Activated CD4-positive, alpha-beta T cell treated with anti-CD3 and anti-CD28 coated beads for 48 hours (primary cell): ENCODE data around the gene ALG2.

Experiments used
- DNase-seq: peaks from one replicate; pipeline ENCODE4 v3.0.0-alpha.2; 2020

ALG2 gene

DNA sequence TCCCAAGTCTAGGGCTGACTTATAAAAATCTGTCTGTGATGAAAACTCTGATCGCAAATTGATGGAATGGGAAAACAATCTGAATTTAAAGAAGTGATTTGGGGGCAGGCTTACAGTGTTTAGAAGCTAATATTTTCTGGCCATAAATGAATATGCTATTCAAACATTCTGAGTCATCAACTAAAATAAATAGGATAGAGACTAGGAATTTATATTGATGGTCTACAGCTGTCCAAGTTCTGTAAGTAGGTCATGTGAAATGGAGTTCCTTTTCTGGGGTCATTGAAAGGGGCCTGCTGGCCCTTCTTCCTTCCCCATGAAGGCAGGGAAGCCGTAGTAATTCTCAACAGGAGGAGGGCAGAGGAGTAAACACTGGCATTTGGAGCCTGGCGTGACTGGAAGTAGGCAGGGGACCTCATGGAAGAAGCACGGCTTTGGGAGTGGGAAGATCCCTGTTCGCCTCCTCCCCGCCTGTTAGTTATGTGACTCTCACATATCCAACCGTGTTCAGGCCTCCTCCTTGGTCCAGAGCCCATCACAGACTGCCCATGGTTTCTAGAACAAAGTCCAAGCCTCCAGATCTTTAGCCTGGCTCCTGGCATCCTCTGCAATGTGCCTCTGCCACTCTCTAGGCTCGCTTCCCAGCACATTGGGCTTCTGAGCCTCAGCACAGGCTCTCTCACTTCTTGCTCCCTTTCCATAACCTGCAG is 31.7 kb downstream of the ALG2 start:
- no peak for DNase-seq

DNA sequence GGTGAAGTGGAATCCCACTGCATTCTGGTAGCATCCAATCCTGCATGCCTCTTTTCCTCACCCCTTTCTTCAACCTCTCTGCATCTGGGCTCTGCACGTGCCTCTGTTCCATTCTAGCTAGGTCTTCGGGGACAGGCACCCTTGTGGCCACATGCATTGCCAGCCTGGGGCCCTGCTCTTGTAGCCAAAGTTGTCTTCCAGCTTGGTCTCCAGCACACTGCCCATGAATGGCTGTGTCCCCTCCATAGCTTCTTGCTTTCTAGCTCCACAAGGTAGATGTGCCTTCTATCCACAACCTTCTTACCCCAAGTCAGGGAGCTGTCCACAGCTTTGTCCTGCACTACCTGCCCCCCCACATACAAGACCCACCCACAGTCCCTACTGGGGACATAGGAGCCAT is 32.6 kb downstream of the ALG2 start:
- DNase-seq = no peak

DNA sequence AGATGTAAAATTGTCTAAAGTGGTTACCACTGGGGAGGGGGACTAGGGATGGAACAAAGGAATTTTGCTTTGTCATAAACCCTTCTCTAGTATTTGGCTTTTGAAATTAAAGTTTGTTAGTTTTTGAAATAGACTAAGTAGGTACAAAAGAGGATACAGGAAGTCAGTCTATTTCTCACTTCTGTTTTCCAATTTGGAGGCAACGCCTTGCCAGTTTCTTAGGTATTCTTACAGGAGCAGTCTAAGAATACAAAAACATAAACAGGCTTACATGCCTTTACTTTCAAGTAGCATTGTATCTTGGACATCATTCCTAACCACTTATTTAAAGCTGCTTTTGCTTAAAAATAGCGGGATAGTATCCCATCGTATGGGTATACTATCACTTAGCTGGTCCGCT is 34.4 kb downstream of the ALG2 start:
- DNase-seq = no peak

DNA sequence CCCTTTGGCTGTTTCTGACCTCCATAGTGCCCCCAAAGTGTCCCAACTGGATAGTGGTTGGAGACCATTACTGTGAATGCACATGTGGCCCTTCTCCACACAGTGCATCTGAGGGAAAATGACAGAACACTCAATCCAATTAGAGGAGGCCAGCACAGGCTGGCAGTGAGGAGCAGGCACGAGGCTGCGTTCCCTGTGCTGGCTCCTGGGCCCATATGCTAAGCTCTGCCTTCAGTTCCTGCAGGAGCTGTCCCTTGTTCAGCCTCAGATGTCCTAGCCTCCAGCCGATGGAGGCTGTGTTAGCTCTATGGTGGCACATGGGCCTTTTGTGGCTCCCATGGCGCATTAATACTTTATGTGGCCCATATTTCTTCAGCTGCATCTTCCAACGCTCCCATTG is 35.8 kb downstream of the ALG2 start:
- no peak for DNase-seq

DNA sequence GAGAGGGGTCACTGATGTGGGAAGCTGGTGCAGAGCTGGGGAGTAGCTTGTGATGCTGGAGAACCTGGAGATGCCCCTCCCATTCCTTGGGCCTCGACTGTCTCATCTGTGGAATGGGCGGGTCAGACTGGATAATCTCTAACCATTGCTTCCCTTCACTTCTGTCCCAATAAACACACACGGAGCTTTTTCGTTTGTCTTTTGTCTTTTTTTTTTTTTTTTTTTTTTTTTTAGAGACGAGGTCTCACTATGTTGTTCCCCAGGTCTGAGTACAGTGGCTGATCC is 36.5 kb downstream of the ALG2 start:
- no peak for DNase-seq

DNA sequence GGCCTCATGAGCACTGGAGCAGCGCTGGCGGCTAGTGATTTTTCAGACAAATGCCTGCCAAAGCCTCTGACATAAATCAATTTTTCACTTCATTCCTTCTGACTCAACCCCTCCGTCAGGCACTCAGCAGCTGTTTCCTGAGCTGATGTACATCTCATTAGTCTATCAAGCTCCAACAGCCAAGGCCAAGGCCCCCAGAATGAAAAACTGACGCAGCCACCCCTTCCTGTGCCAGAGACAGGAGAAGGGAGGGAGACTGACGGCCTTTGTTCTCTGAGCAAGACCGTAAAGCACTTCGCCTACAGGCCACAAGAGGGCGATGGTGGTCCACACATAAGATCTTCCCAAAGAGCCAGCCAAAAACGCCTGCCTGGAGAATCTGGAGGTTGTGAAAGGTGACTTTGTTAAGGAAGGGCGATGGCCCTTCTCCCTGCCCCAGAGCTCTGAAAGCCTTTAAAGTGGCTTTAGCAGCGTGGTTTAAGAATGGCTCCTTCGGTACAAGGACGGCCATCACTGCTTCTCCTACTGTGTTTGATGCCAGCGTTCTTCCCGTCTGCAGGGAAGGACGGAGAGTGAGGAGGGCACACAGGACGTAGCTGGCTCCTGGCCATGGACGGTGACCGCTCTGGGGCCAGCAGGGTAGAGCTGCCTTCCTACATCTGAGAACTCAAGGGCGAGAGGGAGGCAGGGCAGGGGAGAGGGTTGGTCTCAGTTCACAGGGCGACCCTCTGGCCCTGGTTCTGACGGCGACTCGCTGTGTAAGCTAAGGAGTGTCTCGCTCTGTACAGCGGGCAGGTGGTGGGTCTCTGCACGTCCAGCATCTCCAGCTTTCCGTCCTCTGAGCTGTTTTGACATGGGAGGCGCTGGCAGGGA is 37.0 kb downstream of the ALG2 start:
- peak; percentile 82 for DNase-seq

DNA sequence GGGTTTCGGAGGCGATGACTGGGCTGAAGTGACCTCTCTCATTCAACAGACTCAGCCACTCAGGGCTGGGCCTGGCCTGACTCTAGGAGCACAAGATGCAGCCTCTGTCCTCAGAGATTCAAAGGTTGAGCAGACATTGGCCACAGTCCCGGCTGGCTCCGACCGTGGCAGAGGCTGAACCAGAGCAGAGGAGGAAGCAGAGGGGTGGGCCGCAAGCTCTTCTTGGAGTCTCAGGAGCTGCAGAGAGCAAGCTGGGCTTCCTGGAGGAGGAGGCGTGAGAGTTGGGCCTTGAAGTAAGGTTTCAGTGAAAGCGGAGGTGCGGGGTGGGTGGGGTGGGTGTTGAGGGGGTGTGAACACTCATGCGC is 37.6 kb downstream of the ALG2 start:
- DNase-seq = no peak

DNA sequence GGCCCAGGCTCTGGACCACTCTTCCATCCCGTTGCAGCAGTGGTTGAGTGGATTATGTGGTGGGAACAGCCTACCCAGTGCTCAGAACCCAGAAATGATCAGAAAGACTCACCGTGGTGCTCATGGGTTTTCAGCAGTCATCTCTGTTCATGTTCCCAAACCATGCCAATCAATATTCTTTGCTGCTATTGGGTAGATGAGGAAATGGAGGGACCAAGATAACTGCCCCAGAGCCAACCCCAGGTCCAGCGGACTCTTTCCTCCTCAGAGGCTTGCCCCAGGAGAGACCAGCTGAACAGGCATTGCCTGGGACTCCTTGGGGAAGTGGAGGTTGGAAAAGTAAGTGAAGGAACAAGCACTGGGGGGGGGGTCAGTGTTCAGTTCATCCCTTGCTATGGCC is 38.1 kb downstream of the ALG2 start:
- DNase-seq = no peak

DNA sequence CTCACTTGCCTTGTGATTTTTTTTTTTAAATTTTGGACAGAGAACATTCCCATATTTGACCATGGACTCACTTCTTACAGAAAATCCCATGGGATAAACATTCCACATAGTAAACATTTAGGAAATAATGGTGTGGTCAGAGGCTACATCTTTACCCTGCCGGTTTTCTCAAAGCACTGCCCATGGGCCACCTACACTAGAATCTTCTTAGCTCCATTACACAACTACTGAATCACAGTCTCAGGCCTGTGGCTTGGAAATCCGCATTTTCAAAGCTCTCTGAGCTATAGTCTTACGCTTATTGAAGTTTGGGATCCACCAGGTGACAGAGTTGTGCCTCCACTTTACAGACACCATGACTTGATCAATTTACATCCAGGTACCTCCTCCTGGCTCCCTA is 39.4 kb downstream of the ALG2 start:
- DNase-seq = no peak

DNA sequence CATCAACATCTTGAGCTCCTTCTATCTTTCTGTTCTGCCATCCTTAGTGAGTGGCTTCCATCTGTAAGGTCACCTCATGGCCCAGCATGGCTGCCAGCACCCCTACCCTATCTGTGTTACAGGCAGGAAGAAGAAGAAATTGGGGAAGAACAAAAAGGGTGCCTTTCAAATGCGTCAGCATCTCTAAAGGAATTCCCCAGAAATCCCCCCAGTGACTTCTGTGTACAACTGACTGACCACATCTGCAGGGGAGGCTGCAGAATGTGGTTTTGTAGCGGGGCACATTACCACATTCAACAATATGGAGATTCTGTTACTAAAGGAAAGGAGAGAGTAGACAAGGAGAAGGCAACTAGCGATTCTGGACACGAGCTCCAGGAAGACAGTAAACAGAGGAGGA is 40.1 kb downstream of the ALG2 start:
- DNase-seq = peak; percentile 16

DNA sequence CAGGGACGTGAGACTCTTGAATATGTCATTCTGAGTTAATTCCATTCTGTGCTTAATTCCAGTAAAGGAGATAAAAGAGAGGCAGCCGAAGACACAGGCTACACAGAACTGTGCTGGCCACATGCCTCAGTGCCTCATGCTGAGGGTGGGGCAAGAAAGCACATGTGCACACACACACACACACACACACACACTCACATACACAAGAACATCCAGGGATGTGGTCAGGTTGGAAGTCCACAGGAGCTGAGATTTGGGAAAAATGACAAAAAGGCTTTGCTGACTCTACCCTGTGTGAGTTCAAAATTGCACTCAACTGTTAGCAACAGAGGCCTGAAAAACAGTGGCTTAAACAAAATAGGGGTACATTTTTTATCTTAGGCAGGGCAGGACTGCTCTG is 40.5 kb downstream of the ALG2 start:
- no peak for DNase-seq

DNA sequence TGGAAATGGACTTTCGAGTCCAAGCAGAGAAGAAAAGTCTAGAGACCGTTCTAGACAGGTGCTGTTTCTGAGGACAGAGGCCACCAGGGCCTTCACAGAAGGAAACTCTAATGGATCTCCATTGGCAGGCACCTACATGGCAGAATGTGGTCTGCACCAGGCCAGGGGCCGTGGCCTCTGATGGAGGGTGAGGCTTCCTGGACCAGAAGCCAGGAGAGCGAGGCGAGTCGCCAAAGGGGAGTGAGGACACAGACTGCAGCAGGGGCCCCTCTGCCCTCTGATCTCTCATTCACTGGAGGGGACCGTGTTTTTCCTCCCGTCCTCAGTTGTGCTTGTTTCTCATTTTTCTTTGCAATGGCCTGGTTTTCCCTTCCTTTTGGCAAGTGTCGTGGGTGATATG is 41.1 kb downstream of the ALG2 start:
- DNase-seq = no peak

DNA sequence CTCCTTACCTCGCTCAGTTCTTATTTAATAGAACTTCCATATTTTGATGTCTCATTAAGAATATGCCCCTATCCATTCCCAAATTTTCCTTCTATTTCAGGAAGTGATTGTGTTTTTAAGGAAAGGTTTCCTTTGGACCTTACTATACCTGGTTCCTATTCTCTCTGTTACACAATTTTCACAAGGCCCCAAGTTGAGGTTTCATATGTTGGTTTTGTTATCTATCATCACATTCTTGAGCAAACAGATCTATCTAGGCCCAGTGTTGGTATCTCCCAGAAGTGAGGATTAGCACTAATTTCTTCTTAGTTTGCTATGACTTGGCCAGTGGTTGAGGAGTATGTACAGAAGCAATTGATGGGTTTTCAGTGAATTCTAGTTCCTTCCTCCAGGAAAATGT is 41.5 kb downstream of the ALG2 start:
- DNase-seq = no peak

DNA sequence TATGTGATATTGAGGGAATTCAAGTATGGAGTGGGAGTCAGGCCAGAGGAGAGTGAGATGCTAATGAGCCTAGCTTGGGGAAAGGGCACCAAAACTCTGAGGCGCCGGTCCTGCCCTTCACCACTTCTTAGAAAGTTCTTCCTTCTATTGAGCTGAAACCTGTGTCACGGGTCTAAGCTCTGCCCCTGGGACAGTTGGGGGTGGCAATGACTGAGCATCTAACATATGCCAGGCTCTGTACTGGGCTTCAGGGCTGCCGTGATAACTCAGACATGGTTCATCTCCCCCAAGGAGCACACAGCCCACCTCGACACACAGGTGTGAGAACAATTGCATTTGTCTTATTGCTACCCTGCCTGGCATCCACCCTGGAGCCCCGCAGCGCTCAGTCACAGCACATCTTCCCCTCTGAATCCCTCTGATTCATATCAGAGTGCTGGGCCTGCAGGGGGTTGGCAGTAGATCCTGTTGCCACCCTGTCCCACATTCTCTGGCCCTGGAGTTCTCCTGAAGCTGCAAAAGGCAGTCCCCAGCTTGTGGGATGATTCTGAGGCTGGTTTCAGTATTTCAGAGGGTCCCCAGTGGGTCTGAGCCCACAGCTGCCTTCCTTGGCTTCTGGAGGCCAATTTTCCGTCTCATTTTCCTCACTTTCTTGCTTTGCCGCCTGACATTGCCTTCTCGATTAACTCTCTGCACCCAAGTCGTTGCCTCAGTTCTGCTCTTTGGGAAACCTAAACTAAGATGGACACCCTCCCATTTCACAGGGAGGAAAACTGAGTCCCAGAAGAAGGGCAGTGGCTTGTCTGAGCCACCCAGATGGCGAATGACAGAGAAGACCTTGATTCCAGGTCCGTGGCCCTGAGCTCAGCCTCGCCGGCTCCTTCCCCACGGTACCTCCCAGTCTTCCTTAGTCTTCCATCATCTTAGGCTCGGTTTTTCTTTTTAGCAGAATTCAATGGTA is 42.5 kb downstream of the ALG2 start:
- DNase-seq = no peak

DNA sequence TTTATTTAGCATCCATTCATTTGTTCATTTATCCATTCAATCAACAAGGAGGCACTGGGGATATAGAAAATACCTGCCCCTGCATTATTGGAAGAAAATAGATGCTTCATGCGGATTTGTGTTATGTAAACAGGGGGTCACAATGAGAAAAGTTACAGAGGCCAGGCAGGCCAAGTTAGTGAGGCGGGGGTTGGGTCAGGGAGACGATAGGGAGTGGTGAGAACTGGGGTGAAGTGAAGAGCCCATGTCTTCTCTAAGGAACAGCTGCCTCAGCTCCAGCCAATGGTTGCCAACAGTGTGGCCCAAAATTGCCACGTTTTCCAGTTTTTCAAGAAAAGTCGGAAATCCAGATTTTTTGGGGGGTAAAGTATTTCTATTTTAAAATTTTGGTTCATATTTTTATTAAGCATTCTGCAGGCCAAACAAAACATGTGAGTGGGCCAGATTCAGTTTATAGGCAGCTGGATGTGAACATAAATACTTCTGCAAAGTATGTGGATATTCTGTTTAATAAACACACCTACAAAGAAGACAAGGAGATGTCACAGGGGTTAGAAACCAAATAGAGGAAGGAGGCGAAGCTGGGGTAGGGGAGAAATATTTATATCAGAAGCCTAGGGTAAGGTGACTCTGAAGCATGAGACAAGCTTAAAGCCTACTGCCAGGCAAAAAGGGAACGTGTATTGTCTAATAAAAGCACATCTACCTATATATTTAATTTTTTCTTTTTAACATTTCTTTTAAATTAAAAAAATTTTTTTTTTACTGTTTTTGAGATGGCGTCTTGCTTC is 44.0 kb downstream of the ALG2 start:
- no peak for DNase-seq

DNA sequence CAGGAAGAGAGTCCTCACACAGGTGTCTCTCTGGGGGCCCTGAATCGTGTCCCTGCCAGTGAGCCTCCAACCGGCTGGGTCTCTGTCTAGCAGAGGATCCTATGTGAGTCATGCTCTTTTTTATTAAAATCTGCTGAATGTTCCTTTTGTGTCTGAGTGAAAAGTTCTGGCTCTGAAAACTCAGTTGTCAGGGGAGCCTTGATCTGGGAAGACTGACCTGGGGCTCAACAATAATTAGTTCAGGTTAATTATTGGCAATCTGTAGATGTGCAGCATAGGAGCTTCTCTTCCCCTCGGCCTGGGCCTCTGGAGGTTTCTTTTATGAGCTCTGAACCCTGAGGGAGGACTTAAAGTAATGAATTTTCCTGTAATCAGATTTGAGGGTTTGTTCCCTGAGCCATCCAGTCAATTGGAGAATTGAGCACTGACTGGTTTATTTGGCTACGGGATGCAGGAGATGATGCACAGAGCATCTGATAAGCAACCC is 45.2 kb downstream of the ALG2 start:
- no peak for DNase-seq

DNA sequence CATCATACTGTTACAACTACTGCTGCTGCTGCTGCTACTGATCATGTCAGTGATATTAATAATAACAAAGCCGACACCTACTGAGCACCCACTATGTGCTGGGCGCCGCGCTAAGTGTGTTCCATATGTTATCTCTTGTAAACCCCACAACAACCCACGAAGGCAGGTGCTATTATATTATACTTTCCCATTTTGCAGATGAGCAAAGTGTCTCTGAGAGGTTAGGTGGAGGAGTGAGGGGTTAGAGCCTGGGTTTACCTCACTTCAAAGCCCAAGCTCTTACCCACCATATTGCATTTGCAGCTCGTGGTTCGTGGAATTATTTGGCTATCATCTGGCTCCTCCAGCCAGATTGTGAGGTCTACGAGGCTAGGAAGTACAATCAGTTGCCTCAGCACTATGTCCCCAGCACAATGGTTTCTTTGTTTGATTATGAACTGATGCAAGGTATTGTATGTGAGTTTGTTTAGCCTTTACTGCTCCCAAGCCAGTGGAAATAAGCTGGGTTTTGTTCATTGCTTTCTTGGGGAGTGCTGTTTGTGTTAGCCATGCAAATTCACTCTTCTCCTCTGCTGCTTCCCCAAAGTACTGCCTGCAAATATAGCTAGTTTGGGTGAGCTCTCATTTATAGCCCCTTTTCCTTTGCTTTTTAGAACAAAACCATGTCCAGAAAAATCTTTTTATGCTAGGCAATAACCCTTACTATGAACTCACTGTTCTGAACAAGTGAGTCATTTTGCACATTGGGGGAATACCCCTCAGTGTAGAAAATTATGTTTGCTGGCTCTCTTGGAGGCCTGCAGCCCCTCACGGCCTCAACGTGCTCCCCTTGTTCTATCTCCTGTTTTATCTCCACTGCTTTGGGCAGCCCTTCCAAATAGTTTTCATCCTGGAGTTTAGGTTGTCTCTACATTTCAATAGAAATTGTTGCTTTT is 47.9 kb downstream of the ALG2 start:
- no peak for DNase-seq

DNA sequence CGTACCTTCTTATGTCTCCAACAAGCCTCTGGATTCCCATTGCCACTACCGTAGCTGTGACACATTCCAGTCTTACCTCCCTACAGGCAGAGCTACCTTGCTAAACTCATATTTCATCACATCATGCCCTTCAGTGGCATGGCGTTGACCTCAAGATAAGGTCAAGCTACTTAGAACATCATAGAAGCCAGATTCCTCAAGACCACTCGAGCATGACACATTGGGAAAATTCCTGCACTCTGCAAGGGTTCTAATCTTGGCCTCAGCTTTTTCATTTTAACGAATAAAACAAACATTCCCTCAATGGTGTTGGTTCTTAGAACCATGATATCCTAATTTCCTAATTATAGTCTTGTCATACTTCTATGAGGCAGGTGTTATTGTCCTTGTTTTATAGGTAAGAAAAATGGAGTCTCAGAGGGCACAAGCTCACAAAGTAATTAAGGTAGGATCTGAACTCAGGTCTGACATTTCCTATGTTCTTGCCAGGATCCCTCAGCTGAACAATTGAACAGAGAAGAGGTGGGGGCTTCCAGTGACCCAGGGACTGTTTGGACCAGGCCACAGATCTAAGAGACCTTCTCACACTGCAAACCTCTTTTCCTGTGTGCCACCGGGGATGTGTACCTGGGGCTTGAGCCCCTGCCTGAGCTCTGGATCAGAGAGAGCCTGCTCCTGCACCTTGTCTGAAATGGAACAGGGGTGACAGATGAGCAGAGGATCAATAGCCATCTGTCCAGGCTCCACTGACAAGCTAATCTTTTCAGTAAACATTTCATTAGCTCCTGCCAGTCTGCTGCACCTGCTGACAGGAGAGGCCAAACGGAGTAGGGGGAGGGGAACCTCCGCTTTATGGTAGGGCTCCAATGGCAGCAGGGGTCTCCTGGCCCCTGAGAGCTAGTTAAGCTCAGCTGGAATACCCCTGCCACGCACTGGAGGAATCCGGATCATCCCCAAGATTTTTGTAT is 49.3 kb downstream of the ALG2 start:
- DNase-seq = no peak

DNA sequence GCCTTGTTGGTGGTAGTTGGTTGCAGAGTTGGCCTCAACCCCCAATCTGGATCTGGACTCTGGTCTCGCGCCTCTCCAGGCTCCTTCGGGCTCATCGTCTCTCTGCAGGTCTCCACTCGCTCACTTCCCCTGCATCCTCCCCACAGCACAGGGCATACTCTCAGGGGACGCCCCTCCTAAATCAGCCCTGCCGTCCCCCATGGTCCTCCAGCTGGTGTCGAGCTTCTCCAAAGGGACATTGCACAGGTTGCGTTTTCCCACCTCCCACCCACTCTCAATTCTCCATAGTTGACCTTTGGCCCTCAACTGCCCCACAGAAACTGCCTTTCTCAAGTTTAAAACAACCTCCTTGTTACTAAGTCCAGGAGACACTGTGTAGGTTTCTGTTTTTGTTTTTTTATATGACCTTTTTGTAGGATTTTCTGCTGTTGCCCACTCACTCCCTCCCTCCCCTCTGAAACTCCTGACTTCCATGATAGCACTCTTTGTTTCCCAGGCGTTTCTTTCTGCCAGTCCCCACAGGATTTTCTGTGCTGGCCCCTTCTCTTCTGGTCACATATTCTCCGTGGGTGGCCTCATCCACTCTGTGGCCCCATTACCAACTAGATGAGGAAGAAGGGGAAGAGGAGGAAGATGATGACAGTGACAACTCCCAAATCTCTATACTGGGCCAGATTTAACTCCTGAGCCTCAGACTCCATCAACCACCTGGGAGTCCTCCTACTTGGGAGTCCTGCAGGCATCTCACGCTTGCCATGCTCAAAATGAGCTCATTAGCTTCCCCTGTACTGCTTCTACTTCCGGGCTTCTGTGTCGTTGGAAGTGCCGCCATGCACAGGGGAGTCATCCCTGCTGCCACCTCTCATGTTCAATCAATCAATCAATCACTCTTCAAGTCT is 50.3 kb downstream of the ALG2 start:
- DNase-seq = no peak
